RWPE1 (cell line): ENCODE measurements around the gene BEX1.

Experiments
- CTCF ChIA-PET: fragments of 350-600 bp; sonication (Branson Sonifier 250); formaldehyde crosslinking; extraction: SDS; loops from one replicate; lab custom pipeline; 2021; lab: Yijun Ruan, JAX
- POLR2A ChIA-PET: fragments of 400-600 bp; formaldehyde crosslinking; extraction: SDS; loops from one replicate; lab custom pipeline; 2020; ENCODE audit warnings: antibody characterized with exemption; ENCODE audit not compliant: low non-redundant PET; lab: Yijun Ruan, JAX
- DNase-seq: peaks from one replicate; pipeline ENCODE4 v3.0.0; 2012; ENCODE audit warnings: low spot score
- H3K27ac ChIP-seq: fragments of 450-650 bp; 2 replicates; pipeline ENCODE4 v1.5.1; 2017
- CTCF ChIP-seq: fragments of 450-650 bp; conservative IDR thresholded peaks from 2 replicates; pipeline ENCODE4 v1.5.1; 2017; ENCODE audit warnings: low read depth, mild to moderate bottlenecking

The BEX1 gene

GRCh38 chrX:103012945-103013344 lies 51.0 kb downstream of the BEX1 start:
- POLR2A ChIA-PET = no interaction called here
- CTCF ChIA-PET = no interaction called here
- no peak for DNase-seq
- no peak overlapping the region for H3K27ac ChIP-seq
- TF ChIP-seq CTCF = no peak
